ENCODE measurements around the gene BDKRB1. TPM values are rescaled to one million over a fixed set of nuclear protein-coding genes. Genes with fewer than 3 reads are reported as not detected.

Gene BDKRB1
- total RNA-seq, 4 donors from 2014 or later = 2.2 to 3.4 (median 2.8) TPM

- Histone ChIP-seq H3K27me3 (no peaks in the 10 kb centered on the region), H3K9me3 (no peaks in the 10 kb centered on the region), H3K27ac (no peak overlapping the region), H3K4me3 (no peak overlapping the region), H3K36me3 (no peaks in the 10 kb centered on the region), H3K4me1 (peaks cover 0 to 9% (median 0%) of the 10 kb centered on the region in 4 donors)
- no peak for DNase-seq
- TF ChIP-seq CTCF (IDR thresholded peaks at IDR 0.05) = no peak
- TF ChIP-seq POLR2A (IDR thresholded peaks at IDR 0.05) = no peak
Observed at GRCh38 chr14:96217376-96217913, 38.6 kb upstream of the BDKRB1 start.

GRCh38 chr14:96221109-96221650, 34.8 kb upstream of the BDKRB1 start:
- Histone ChIP-seq H3K4me1 (peaks cover 0 to 28% (median 2%) of the 10 kb centered on the region in 4 donors), H3K4me3 (no peak overlapping the region), H3K9me3 (no peaks in the 10 kb centered on the region), H3K36me3 (no peaks in the 10 kb centered on the region), H3K27ac (peak overlapping the region in 2 of 4 donors; percentile 9 to 39), H3K27me3 (no peaks in the 10 kb centered on the region)
- no peak for TF ChIP-seq CTCF (IDR thresholded peaks at IDR 0.05)
- TF ChIP-seq POLR2A (IDR thresholded peaks at IDR 0.05) = no peak
- peak in 1 of 3 donors; percentile 16 for DNase-seq

- no peak for DNase-seq
- no peaks in the 10 kb centered on the region for H3K27me3 ChIP-seq
- no peak overlapping the region for H3K4me3 ChIP-seq
- no peaks in the 10 kb centered on the region for H3K9me3 ChIP-seq
- H3K4me1 ChIP-seq = peaks cover 0 to 28% (median 2%) of the 10 kb centered on the region in 4 donors
- H3K27ac ChIP-seq = peak overlapping the region in 2 of 4 donors; percentile 9 to 39
- H3K36me3 ChIP-seq = no peaks in the 10 kb centered on the region
- TF ChIP-seq POLR2A (IDR thresholded peaks at IDR 0.05) (no peak), CTCF (IDR thresholded peaks at IDR 0.05) (no peak)
Observed at GRCh38 chr14:96221841-96222240, 34.2 kb upstream of the BDKRB1 start.

DNA sequence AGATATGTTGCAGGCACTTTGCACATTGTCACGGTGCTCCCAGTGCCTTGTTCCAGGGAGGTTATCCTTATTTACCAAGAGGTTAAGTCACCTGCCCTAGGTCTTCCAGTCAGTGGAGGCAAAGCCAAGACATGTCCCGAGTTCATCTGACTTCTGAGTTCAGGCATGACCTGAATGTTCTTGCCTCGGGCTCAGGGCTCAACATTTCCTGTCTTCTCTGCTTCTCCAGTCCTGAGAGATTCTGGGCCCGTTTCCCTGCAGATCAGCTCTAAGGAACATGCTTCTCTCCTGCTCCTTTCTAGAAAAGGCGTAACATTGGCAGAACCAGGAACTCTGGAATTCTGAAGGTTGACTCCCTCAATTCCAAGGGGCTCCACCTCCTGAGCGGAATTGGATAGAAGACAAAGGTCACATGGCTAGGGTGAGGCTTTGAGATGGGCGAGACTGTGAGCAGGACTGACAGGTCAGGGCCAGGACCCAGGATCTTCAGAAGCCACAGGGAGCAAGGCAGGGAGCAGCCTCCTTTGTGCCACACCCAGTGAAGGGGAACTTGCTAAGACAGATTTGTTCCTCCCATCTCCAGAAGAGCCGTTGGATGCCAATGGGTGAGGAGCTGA, 31.4 kb upstream of the BDKRB1 start:
- Histone ChIP-seq H3K4me1 (peaks cover 0 to 28% (median 2%) of the 10 kb centered on the region in 4 donors), H3K27ac (peak overlapping the region in 2 of 4 donors; percentile 59 to 76), H3K4me3 (no peak overlapping the region), H3K27me3 (no peaks in the 10 kb centered on the region), H3K9me3 (no peaks in the 10 kb centered on the region), H3K36me3 (no peaks in the 10 kb centered on the region)
- peak in 2 of 3 donors; percentile 66 for DNase-seq
- TF ChIP-seq CTCF (IDR thresholded peaks at IDR 0.05) (no peak), POLR2A (IDR thresholded peaks at IDR 0.05) (peak in 1 of 2 donors; percentile 8)

- no peaks in the 10 kb centered on the region for H3K9me3 ChIP-seq
- H3K4me1 ChIP-seq = peaks cover 0 to 28% (median 2%) of the 10 kb centered on the region in 4 donors
- DNase-seq = no peak
- H3K36me3 ChIP-seq = no peaks in the 10 kb centered on the region
- TF ChIP-seq CTCF (IDR thresholded peaks at IDR 0.05) (no peak), POLR2A (IDR thresholded peaks at IDR 0.05) (no peak)
- H3K27me3 ChIP-seq = no peaks in the 10 kb centered on the region
- H3K27ac ChIP-seq = peak overlapping the region in 2 of 4 donors; percentile 59 to 76
- no peak overlapping the region for H3K4me3 ChIP-seq
Observed at GRCh38 chr14:96225213-96225612, 30.8 kb upstream of the BDKRB1 start.

Measured in Peyer's patch (tissue), 4 donors.